ENCODE measurements around the gene DOK3.
"Not testable (repeated sequence)": the region's sequence is repeated elsewhere in the genome, so short reads cannot be mapped to it uniquely, and the experiment has no call there.

DOK3 gene

DNA sequence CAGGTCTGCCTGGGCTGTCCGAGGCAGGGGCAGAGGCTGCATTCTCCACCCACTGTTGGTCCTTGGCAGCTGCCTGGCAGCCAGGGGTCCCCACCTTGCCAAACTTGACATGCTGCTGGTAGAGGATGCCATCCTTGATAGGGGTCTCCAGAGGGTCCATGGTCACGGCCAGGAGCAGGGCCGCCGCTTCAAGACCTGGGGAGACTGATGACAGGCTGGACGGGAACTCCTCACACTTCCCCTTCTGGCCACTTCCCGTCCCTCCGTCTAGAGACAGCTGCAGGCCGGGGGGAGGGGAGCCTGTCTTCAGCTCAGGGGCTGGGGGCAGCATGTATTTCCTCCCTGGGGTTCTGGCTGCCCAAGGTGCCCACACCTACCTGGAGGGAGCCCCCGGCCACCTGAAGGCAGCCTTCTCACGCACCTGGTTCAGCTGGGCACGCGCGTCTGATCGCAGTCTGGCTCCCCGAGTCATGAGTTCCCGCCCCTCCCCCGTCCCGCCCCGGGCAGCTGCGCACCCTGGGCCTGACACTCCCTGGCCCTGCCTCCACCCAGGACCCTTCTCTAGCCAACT, at the start of gene DOK3:
TSS of gene DOK3 (minus strand) at position 446 of the 571 bp plus-strand sequence. CDS start at position 160, 286 bp downstream.
- DNase-seq: no peak

GRCh38 chr5:177557796-177558195, 48.2 kb upstream of the DOK3 start:
- DNase-seq: no peak

DNA sequence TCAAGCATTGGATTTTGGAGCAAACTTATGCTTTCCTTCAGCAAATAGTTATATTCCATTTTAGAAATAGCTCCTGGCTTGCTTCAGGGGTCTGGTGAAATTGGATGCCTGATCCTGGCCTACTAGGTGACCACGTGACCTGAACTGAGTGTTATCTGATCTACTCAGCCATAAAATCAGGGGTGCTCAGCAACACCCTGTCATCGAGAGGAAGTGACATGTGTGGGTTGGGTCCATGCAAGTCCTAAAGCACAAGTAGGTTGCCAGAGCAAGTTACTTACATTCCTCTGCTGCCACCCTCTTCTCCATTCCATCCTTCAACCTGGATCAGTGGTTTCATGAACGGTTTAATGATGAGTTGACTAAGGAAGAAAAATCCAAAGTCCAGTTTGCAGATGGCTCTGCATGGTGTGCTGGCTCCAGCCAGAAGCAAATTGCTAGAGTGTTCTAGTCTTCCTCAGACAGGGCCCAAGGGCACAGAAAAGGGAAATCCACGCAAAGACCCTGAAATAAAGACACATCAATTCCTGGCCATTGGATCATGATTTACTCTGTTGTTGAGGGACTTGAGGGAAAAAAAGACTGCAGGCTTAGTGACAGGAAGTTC, 47.5 kb upstream of the DOK3 start:
- no peak for DNase-seq

DNA sequence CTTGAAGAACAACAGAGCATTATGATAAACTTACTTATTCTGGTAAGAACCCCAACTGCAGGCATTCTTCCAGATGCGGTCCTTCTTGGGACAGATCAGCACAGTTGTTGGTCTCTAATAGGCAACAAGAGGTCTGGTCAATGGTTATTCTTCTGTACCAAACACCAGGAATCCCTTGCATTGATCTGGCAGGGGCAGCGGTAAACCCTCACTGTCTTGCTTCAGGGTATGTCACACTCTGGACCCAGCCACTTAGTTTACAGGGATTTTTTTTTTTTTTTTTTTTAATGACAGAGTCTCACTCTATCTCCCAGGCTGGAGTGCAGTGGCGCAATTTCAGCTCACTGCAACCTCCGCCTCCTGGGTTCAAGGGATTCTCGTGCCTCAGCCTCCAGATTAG, 46.0 kb upstream of the DOK3 start:
- DNase-seq: no peak

GRCh38 chr5:177555228-177555627, 45.6 kb upstream of the DOK3 start:
- DNase-seq: no peak

DNA sequence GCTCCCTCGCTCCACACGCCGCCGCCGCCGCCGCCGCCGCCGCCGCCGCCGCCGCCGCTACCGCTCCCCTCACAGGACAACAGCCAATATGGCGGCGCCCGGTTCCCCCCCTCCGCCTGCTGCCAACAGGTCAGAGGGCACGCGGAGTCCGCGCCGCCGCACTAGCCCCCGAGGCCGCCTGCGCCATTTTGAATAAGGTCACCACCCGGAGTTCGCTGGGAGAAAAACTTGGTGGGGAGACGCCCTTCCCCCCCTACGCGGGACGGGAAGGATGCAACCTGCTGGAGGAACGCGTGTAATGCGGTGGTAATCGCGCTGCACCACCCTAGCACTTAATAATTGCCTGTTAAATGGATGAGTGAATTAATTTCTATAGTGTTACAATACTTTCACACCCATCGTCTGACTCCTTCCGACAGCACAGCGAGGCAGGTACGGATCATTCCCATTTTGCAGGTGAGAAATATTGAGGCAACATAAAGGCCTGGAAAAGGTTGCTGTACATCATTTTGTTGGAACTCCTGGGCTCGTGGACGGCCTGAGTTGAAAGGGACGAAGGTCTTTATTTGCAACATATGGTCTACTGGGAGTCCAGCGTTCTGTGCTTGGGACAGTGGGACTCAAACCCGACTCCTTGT, 45.0 kb upstream of the DOK3 start, which contains the start of gene FAM193B:
TSS of gene FAM193B (minus strand) at position 90 of the 638 bp plus-strand sequence. CDS start 105 bp downstream, outside the sequence.
- peak; percentile 84 for DNase-seq

DNA sequence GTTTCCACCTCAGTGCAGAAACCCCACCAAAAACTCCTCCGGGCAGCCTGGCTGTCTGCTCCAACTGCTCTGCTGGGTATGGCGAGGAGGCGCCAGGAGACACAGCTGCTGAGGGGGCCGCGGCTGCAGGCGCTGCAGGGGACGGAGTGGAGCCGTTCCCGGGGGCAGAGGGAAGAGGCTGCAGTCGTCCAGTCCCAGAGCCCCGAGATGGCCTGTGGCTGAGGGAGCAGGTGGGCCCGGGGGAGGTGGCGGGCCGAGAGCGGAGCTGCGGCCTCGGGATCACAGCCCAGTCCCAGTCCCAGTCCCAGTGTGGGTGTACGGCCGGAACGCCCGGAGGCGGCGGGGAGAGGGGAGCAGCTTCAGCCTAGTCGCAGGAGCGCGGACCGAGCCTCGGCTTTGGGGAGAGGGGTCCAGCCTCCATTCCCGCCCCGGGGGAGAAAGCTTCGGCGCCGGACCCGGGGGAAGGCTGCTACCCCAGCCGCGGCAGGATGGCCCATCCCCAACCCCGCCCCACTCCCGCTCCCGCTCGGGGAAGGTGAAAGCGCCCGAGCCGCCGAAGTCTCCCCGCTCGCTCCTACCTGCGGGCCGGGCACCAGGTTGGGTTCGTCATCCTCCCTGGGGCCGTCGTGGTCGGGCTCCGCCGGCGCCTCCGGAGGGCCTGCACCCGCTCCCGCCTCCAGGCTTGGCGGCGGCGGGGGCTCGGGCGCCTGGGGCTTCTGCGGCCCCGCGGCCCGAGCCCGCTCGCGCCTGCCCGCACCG, 44.2 kb upstream of the DOK3 start:
- no peak for DNase-seq

- no peak for DNase-seq
Observed at GRCh38 chr5:177552839-177553455, 43.3 kb upstream of the DOK3 start.

GRCh38 chr5:177550122-177550521, 40.5 kb upstream of the DOK3 start:
- DNase-seq: no peak

DNA sequence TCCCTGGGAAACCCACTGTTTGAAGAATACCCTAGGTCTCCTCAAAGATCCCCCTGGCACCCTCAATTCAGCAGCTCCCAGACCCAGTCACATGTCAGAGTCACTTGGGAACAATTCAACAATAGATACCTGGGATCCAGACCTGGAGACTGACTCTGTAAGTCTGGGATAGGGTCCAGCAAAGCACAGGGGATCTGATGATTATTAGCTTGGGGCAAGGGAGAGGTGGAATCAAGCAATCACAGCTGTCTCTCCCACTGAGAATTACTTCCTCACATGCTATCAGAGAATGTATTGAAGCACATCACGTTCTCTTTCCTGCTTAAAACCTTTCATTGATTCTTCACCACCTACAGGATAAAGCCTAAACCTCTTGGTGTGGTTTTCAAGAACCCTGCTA, 38.9 kb upstream of the DOK3 start:
- no peak for DNase-seq

DNA sequence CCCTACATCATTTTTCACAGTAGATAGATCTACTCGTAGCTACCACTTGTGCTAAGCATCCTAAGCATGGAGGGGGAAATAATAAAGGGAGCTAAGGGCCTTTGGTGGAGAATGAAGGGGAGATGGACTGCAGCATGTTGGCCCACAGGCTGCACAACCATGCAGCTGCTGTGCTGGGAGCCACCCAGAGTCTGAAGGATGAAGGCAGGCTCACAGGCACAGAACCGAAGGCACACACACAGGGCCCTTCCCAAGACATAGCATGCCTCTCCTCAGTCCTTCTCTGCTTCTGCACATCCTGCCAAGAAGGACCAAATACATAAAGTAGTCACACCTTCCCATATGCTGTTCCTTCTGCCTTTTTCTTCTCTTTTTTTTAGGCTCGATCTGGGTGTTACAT, 38.1 kb upstream of the DOK3 start:
- no peak for DNase-seq

- DNase-seq: no peak
Observed at GRCh38 chr5:177546258-177546741, 36.7 kb upstream of the DOK3 start.

DNA sequence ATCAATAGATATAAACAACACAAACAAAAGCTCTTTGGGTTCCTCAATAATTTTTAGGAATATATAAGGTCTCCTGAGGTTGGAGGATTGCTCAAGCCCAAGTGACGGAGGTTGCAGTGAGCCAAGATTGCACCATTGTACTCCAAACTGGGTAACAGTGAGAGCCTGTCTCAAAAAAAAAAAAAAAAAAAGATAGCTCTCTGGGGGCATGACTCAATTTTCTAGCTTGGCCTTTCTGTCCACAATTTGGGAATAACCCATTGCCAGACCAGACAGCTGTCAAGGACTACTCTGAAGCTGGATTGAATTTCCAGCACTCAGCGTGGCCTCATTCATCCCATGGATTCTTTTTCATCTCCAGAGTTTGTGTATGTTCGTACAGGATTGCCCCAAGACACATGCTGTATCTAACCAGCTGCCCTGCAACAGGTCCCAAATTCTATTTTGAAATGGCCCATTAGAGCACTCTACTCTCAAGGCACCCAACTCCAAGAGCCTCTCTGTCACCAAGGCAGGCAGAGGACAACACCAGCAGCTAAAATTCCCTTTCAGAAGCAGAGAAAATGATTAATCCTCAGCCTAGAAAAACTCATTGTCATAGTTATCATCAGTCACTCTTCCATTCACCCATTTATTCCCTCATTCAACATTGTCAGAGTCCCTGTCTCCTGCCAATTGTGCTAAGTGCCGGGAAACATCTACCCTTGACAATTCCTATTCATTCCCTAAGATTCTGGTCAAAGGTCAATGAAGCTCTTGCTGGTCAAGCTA, 36.0 kb upstream of the DOK3 start:
- DNase-seq: no peak

- no peak for DNase-seq
Observed at GRCh38 chr5:177542816-177543465, 33.3 kb upstream of the DOK3 start.

DNA sequence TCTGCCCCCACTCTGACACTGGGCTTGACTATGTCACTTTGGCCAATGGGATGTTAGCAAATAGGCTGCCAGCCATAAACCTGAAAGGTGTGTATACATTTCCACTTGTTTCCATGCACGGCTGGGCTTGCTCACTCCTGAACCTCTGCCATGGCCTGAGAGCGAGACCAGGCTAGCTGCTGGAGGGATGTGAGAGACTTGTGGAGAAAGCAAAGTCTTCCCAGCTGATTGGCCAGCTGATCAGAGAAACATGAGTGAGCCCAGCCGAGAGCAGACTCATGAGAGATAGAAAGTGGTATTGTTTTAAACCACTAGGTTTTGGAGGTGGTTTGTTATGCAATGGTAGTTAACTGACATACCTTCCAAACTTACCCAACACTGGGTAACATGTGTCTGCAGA, 30.8 kb upstream of the DOK3 start:
- DNase-seq: no peak

DNA sequence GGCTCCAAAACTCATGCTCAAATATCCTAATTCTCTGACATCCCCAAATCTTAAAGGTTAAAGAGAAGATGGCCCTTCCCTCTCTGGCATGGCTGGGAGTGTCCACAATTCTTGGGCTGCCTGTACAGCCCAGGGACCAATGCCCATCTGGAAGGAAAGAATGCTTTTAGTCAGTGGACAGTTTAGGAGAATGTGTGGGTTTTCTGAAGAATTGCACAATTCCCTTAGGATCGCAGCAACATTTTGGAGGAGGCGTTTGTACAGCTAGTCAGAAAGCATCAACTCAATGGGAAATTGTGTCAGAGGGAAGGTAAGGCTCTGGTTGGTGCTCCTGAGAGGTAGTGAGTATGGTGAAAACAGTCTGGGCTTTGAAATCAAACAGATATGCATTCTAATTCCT, 29.8 kb upstream of the DOK3 start:
- no peak for DNase-seq

- no peak for DNase-seq
Observed at GRCh38 chr5:177538876-177539275, 29.2 kb upstream of the DOK3 start.

- no peak for DNase-seq
Observed at GRCh38 chr5:177537389-177538361, 28.0 kb upstream of the DOK3 start.

GRCh38 chr5:177536386-177536785, 26.8 kb upstream of the DOK3 start:
- no peak for DNase-seq

DNA sequence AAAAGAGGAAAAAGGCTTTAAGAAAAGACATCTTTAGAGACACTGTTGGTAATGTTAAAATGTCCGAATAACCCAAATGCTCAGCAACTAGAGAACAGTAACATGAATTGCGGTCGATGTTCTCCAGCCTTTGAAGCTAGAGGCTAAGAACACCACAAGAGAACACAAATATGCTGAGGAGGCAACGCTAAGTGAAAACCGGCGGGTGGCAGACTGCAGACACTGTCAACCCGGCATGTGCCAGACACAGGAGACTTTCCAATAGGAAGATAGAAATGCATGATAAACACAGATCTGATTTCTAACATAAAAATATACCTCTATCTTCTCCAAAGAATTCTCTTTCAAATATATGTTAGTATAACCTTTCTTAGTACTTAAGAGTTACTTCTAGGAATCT, 25.5 kb upstream of the DOK3 start:
- no peak for DNase-seq

- DNase-seq: not testable (repeated sequence)
Observed at GRCh38 chr5:177534433-177534832, 24.8 kb upstream of the DOK3 start.

Measured in NCI-H1105 (cell line).